ENCODE results near the gene IFNAR2.
"Not testable (repeated sequence)": the region's sequence is repeated elsewhere in the genome, so short reads cannot be mapped to it uniquely, and the experiment has no call there.

IFNAR2 gene

DNA sequence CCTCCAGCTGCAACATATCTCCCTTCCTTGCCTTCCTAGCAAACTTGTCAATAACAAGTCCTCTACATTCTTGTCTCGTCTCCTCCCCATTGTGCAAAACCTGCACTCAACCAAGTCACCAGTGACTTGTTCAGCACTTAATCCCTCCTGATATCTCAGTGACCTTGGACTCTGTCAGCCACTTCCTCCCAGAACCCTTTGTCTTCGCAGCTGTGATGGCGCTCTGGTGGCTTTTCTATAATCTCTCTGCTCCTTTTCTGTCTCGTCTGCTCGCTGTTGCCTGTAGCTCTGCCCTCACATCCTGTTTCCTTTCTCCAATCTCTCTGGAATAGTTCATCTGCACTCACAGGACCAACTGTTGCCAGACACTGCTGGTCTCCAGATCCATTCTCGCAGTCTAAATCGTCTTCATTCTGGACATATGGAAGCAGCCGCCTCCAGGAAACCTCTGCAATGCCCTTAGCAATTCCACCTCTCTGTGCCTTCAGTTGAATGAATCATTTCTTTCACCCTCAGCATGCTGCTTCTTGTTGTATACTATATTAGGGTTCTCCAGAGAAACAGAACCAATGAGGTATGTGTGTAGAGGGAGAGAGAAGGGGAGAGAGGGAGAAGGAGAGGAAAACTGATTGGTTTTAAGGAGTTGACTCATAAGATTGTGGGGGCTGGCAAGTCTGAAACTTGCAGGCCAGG lies 17.4 kb upstream of the IFNAR2 start:
- peak in 7 of 56 donors; percentile 5 to 36 (median 16) for DNase-seq

DNA sequence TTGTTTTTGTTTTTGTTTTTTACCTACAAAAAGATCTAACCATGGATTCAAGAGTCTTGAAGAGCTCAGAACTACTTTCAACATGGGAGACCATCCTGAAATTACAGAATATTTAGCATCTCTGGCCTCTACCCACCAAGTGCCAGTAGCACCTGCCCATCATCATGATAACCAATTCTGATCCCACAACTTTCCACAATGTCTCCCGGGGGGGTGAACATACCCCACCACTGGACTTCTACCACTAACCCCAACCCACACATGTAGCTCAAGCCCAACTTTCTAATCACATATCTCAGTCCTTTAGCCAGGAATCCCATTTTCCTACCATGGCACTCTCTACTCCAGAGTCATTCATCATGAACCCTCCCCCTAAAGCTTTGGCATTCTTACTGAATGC lies 15.7 kb upstream of the IFNAR2 start:
- no peak for DNase-seq

DNA sequence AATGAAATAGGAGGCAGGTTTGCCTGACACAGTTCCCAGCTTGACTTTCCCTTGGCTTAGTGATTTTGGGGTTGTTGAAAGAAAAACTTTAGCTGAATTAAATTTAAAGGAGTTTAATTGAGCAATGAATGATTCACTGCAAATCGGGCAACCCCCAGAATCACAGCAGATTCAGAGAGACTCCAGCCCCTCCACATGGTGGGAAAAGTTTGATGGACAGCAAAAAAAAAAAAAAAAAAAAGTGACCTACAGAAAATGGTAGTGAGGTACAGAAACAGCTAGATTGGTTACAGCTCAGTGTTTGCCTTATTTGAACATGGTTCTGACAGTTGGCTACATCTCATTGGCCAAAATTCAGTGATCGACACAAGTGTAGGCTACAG lies 12.6 kb upstream of the IFNAR2 start:
- DNase-seq = no peak

DNA sequence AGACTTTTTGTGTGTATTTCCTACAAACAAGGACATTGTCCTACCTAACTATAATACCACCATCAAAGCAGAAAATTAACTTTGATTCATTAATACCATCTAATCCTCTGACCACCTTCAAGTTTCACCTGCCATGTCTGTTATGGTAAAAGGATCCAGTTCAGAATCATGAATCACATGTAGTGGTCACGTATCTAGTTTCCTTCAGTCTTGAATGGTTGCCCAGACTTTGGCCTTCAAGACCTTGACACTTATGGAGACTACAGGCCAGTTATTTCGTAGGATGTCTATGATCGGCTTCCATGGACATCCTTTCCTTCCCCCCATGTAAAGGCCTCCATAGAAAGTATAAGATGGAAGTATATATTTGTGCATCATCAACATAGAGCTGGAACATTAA lies 10.4 kb upstream of the IFNAR2 start:
- no peak for DNase-seq

DNA sequence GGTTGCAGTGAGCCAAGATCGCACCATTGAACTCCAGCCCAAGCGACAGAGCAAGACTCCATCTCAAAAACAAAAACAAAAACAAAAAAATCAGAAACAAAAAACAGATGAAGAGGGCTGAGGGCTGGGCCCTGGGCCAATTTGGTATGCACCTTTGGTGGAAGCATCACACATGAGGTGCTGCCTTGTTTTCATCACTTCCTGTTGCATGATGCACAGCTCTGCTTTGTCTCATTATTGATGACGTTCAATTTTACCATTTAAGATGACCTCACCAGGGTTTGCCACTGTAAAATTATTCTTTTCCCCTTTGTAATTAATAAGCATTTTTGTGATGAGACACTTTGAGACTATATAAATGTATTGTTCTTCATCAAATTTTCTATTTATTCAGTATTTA lies 9.8 kb upstream of the IFNAR2 start:
- no peak for DNase-seq

DNA sequence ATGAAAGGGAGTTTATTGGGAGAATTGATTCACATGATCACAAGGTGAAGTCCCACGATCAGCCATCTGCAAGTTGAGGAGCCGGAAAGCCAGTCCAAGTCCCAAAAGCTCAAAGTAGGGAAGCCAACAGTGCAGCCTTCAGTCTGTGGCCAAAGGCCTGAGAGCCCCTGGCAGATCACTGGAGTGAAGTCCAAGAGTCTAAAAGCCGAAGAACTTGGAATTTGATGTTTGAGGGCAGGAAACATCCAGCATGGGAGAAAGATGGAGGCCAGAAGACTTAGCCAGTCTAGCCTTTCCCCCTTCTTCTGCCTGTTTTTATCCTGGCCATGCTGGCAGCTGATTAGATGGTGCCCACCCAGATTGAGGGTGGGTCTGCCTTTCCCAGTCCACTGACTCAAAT lies 4.4 kb upstream of the IFNAR2 start:
- DNase-seq = not testable (repeated sequence)

DNA sequence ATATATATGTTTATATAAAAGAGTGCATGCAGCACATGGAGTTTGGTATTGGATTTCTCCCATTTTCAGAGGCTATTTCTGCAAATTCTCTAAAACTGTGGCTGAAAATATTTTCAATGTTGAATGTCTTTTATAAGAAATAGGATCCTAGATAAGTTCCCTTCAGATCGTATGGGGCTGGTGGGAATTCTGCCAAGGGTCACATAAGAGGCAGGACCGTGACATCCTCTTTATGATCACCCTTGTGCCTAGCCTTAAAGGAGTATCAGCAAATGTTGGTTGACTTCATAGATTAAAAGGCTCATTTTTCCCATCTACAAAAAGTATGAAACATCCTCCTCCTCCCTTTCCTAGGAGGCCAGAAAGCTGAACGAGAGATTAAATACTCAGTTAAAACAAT lies 1.3 kb upstream of the IFNAR2 start:
- DNase-seq = no peak

DNA sequence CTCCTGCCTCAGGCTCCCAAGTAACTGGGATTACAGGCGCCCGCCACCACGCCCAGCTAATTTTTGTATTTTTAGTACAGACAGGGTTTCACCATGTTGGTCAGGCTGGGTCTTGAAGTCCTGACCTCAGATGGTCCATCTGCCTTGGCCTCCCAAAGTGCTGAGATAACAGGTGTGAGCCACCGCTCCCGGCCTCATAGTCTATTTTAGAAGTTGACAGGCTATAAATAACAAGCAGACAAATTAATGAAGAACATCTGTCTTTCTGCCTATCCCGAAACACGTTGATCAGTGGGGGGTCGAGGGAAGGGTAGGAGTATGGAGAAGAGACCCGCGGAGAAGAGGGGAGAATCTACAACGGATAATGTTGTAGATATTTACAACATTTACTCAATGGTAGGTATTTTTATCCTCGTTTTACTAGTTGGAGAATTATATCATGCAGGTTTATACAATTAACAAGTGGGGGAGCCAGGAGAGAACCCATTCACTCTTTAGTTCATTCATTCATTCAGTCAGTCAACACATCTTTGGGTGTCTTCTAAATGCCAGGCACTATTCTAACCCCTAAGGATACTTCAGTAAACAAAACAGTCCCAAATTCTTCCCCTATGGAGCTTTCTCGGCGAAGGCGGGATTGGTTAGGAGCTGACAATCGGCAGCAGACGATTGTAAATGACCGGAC lies 497 bp upstream of the IFNAR2 start:
- DNase-seq = no peak

DNA sequence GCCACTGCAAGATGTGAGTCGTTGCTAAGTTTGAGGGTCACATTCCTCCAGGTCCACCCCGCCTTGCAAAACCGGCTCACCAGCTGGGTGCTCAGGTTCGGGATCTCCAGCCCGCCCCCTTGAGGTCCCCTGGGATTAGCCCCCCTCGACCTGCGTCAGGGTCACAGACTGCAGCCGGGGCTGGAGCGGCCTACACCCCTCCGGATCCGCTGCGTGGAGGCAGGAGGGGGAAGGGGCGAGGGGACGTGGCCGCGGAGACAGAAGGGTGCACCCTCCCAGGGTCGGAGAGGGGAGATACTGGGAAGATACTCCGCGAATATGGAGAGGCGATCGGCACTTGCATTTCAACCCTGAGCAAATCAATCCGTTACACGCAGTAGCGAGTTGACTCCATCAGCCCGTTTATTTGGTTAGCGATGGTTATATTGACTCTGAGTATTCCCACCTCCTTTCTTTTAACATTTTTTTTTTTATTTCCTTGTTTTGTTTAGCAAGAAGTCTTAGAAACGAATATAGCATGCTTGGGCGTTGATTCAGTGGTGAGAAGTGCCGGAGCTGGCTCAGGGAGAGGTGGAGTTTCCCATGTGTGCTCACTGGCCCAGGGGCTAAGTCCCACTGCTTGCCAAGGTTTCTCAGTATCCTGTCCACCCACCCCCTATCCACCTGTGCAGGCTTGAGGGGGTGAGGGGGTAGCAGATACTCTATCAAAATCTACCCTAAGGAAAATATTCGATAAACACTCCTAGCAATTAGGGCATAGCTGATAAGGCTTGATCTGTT lies 997 bp downstream of the IFNAR2 start:
- peak in 39 of 56 donors; percentile 11 to 63 (median 47) for DNase-seq

DNA sequence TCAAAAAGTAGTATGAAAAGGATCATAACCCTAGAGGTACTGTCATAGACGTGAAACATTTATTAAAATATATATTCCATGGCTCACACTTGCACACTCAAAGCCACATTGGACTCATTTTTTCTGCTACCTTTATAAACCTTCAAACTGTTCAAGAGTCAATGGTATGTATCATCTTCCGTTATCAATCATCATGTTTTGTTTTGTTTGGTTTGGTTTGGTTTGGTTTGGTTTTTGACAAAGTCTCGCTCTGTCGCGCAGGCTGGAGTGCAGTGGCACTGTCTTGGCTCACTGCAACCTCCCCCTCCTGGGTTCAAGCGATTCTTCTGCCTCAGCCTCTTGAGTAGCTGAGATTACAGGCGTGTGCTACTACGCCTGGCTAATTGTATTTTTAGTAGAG lies 1.8 kb downstream of the IFNAR2 start:
- DNase-seq = no peak

DNA sequence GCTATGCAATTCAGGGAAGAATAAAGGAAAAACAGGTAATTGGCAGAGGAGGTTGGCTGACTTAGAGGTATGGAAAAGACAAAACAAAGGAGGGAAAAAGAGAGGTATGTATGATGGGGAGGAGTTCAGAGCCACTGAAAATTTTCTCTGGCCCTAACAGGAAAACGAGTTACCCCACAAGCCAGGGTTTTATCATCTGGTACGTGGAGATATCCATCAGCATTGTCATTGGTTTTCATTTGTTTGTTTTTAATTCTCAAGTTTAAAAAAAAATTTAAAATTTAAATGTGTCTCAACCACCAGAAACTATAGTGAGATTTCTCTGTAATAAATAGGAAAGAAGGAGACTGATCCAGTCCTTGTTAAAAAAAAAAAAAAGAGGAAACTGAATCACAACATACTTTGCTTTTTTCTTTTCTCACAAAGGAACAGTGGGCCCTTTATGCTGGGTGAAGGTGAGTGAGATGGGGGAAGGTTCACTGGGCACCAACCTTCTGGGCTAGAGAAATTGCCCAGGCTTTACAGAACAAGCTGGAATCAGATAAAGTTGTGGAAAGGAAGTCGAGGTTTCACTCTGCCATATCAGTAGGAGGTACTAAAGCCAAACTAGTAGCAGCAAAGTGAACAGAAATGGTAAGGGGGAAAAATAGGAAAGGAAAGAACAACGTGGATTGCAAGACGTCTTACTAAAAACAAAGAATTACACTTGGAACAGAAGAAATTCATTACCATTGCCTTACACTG lies 2.7 kb downstream of the IFNAR2 start:
- no peak for DNase-seq

DNA sequence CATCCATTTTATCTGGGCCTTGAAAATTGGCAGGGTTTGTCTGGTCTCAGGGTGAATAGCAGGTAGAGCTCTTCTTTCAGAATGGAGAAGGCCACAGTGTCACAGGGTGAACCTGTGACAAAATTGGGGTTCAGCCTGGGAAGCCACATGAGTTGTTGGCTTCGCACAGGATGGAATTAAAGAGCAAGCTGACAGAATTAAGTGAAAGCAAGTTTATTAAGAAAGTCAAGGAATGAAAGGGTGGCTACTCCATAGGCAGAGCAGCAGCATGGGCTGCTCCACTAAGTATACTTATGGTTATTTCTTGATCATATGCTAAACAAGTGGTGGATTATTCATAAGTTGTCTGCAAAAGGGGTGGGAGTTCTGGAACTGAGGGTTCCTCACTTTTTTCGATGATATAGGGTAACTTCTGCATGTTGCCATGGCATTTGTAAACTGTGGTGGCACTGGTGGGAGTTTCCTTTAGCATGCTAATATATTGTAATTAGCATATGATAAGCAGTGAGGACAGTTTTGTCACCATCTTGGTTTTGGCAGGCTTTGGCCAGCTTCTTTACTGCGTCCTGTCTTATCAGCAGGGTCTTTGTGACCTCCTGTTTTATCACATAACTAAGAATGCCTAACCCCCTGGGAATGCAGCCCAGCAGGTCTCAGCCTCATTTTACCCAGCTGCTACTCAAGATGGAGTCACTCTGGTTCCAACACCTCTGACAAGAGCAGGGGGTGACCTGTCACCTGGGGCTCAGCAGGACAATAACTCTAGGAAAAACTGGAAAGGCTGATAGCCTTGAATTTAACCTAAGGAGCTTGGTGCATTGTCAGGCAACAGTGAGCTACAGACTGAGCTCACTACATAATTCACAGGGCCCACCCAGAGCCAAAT lies 5.1 kb downstream of the IFNAR2 start:
- DNase-seq = no peak

DNA sequence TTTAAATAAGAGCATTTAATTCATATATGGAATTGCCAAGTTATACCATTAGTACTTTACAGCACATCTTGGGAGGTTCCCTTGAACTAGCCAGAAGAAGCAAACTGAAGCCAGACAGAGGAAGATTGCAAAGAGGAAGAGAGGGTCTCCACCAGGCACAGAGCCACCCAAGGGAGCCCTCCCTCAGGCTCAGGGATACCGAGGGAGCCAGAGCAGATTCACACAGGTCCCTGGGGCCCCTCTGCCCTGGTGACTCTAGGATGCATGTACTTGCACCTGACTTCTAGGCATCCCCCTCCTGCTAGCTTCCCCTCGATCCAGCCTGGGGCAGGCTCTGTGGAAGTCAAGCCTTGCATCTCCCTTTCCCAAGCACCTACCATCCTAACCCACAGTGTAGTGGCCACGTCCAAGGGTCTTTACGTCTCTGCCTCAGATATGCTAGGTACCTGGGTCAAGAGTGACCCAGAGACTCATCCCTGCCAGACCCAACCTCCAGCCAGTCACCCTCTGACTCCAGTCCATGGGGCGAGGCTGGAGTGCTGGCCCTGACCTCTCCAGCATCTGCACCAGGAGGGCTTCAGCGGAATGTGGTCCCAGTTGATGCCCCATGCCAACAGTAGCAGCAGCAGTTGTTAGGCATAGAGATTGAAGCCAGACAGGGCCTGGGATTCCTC lies 6.4 kb downstream of the IFNAR2 start:
- no peak for DNase-seq

DNA sequence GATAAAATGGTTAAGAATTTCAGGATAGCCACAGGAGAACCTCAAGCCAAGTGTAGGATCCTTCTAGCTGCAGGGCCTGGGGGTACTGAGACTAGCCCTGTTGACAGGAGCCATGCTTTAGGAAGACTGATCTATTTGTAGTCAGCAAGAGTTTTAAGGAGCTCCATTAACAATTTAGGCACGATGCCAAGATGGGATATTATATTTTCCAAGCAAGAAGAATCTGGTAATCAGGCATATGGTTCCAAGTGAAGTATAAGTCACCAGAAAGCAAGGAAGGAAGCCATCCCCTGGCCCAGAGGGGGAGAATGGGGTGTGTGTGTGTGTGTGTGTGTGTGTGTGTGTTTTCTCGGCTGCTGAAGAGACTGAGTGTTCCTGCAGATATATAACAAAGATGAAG lies 7.0 kb downstream of the IFNAR2 start:
- no peak for DNase-seq

DNA sequence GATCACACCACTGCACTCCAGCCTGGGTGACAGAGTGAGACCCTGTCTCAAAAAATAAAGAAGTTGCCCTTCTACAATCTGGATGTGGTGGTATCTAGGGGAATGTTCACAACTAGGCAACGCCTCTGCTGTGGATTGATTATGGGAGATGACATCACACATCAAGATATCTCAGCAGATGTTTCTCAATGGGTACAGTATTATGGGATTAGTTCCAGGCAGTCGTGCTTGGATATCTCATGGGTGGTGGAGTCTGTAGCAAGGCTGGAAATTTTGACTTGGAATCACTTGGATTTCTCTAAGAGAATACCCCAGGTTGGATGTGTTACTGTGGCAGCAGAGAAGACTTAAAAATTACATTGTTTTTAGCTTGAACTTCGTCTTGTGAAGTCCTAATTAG lies 7.7 kb downstream of the IFNAR2 start:
- no peak for DNase-seq

DNA sequence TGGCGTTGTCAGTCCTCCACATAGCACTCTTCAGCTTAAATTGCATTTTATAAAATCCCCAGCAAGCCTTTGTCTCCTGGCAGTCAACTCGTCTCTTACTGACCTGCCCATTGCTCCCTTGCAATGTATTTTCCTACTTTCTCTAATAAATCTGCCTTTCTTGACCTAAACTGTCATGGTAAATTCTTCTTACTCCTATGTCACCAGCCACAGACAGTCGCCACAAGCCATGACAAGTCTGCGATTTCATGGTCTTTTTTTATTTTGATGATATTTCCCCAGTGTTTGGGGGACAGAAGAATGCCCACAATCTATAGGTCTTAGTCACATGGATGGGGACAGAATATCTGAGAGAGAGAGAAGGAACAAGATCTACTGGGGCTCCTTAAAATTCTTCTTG lies 8.4 kb downstream of the IFNAR2 start:
- DNase-seq = no peak

DNA sequence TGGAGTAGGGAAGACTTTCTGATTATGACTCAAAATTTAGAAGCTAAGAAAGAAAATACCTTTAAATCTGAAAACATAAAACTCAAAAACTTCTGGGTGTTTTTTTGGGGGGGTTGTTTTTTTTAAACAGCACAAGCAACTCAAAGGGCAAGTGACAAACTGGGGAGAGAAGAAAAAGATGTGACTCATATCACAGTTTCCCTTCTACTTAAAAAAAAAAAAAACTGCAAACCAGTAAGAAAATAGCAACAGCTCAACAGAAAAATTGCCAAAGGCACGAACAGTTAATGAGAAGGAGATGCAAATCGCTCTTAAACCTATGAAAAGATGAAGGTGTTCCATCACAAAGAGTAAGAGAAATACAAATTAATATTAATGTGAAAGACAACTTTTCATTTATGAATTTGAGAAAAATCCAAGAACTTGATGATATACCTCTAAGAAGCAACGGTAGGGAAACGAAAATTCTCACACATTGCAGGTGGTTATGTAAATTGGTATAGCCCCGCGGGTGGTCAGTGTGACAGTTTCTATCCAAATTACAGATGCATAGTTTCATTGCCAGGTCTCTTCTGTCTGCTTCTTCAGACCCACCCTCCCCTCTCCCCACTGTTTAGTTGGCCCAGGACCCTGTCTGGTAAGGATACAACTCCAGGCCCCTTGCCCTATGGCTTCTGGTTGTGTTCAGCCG lies 9.0 kb downstream of the IFNAR2 start:
- no peak for DNase-seq

DNA sequence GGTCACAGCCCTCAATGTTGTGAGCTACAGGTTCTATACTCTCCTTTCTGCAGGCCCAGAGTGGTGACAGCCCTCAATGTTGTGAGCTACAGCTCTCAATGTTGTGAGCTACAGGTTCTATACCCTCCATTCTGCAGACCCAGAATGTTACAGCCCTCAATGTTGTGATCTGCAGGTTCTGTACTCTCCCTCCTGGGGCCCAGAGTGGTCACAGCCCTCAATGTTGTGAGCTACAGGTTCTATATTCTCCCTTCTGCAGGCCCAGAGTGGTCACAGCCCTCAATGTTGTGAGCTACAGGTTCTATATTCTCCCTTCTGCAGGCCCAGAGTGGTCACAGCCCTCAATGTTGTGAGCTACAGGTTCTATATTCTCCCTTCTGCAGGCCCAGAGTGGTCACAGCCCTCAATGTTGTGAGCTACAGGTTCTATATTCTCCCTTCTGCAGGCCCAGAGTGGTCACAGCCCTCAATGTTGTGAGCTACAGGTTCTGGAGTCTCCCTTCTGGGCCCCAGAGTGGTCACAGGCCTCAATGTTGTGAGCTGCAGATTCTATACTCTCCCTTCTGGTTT lies 9.9 kb downstream of the IFNAR2 start:
- not testable (repeated sequence) for DNase-seq

DNA sequence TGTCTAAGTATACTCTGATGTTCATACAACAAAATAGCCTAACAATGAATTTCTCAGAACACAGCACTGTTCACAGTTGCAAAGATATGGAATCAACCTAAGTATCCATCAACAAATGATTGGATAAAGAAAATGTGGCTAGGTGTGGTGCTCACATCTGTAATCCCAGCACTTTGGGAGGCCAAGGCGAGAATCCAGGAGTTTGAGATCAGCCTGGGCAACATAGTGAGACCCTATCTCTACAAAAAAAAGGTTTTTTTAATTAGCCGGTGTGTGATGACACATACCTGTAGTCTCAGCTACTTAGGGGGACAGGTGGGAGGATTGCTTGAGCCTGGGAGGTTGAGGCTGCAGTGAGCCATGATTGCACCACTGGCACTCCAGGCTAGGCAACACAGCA lies 10.7 kb downstream of the IFNAR2 start:
- no peak for DNase-seq

Measured in amygdala (tissue), 56 donors.